Adipocyte (in vitro differentiated cells): ENCODE results near the gene SEMA5A.
A peak's percentile ranks its signal among the peaks of the same experiment; 100 is the strongest.

Experiments
- DNase-seq: peaks from one replicate; pipeline ENCODE4 v3.0.0-alpha.2; 2015; ENCODE audit warnings: low read depth
- H3K27me3 ChIP-seq: replicated peaks from 2 replicates; pipeline ENCODE4 v1.7.0; 2013; ENCODE audit warnings: mild to moderate bottlenecking, low read length, moderate library complexity; ENCODE audit not compliant: control insufficient read depth, insufficient read depth
- H3K36me3 ChIP-seq: 2 replicates; pipeline ENCODE4 v1.7.0; 2013; ENCODE audit warnings: low read length, mild to moderate bottlenecking, moderate library complexity; ENCODE audit not compliant: control insufficient read depth, insufficient read depth, severe bottlenecking
- H3K4me1 ChIP-seq: 2 replicates; pipeline ENCODE4 v1.7.0; 2013; ENCODE audit warnings: mild to moderate bottlenecking, low read length, moderate library complexity; ENCODE audit not compliant: control insufficient read depth, insufficient read depth
- H3K4me3 ChIP-seq: 2 replicates; pipeline ENCODE4 v1.7.0; 2013; ENCODE audit warnings: mild to moderate bottlenecking, low read length, moderate library complexity
- H3K9ac ChIP-seq: 2 replicates; pipeline ENCODE4 v1.7.0; 2013; ENCODE audit warnings: mild to moderate bottlenecking, low read length, moderate library complexity
- H3K9me3 ChIP-seq: 2 replicates; pipeline ENCODE4 v1.7.0; 2013; ENCODE audit warnings: mild to moderate bottlenecking, low read length, moderate library complexity; ENCODE audit not compliant: control insufficient read depth

The SEMA5A gene

GRCh38 chr5:9015260-9015936, 530.5 kb downstream of the SEMA5A start:
- DNase-seq: peak; percentile 48
- H3K27me3 ChIP-seq: no peaks in the 10 kb centered on the region
- H3K9ac ChIP-seq: no peak overlapping the region
- peaks cover 18% of the 10 kb centered on the region for H3K4me1 ChIP-seq
- H3K4me3 ChIP-seq: no peak overlapping the region
- H3K9me3 ChIP-seq: no peaks in the 10 kb centered on the region
- H3K36me3 ChIP-seq: no peaks in the 10 kb centered on the region

GRCh38 chr5:9013147-9013546, 532.7 kb downstream of the SEMA5A start:
- no peaks in the 10 kb centered on the region for H3K9me3 ChIP-seq
- peaks cover 25% of the 10 kb centered on the region for H3K4me1 ChIP-seq
- H3K27me3 ChIP-seq: no peaks in the 10 kb centered on the region
- H3K9ac ChIP-seq: peak overlapping the region; percentile 52
- H3K4me3 ChIP-seq: no peak overlapping the region
- no peaks in the 10 kb centered on the region for H3K36me3 ChIP-seq
- DNase-seq: no peak

- Histone ChIP-seq H3K27me3 (no peaks in the 10 kb centered on the region), H3K4me3 (no peak overlapping the region), H3K36me3 (no peaks in the 10 kb centered on the region), H3K9me3 (no peaks in the 10 kb centered on the region), H3K9ac (no peak overlapping the region), H3K4me1 (peaks cover 25% of the 10 kb centered on the region)
- no peak for DNase-seq
These were observed 535.8 kb downstream of the SEMA5A start for GRCh38 chr5:9009931-9010651.

GRCh38 chr5:8997542-8998070, 548.3 kb downstream of the SEMA5A start:
- H3K9ac ChIP-seq: no peak overlapping the region
- no peak for DNase-seq
- H3K4me3 ChIP-seq: no peak overlapping the region
- H3K27me3 ChIP-seq: no peaks in the 10 kb centered on the region
- H3K4me1 ChIP-seq: no peaks in the 10 kb centered on the region
- peaks cover 3% of the 10 kb centered on the region for H3K9me3 ChIP-seq
- no peaks in the 10 kb centered on the region for H3K36me3 ChIP-seq

- no peak overlapping the region for H3K4me3 ChIP-seq
- no peaks in the 10 kb centered on the region for H3K36me3 ChIP-seq
- peaks cover 3% of the 10 kb centered on the region for H3K9me3 ChIP-seq
- no peaks in the 10 kb centered on the region for H3K4me1 ChIP-seq
- H3K9ac ChIP-seq: no peak overlapping the region
- H3K27me3 ChIP-seq: no peaks in the 10 kb centered on the region
- no peak for DNase-seq
These were observed 552.8 kb downstream of the SEMA5A start for GRCh38 chr5:8993031-8993430.
